MM.1S (cell line): Measurements from ENCODE around the gene IFT20.

Source experiments
- DNase-seq: peaks from one replicate; pipeline ENCODE4 v3.0.0-alpha.2; 2015
- H2AFZ ChIP-seq: fragments of 300-600 bp; sonication (generic); 2 replicates; pipeline ENCODE4 v1.6.0; 2016; ENCODE audit warnings: antibody characterized with exemption, low read length
- H3F3A ChIP-seq: fragments of 300-600 bp; sonication (generic); 2 replicates; pipeline ENCODE4 v1.6.1; 2016; ENCODE audit warnings: mild to moderate bottlenecking, antibody characterized with exemption, low read length, moderate library complexity, mixed read lengths; ENCODE audit not compliant: insufficient read depth
- H3K27ac ChIP-seq: fragments of 300-600 bp; sonication (generic); 2 replicates; pipeline ENCODE4 v1.5.1; 2016; ENCODE audit warnings: mild to moderate bottlenecking, low read length
- H3K27me3 ChIP-seq: fragments of 300-600 bp; sonication (generic); replicated peaks from 2 replicates; pipeline ENCODE4 v1.6.0; 2016; ENCODE audit warnings: low read length; ENCODE audit not compliant: insufficient read depth
- H3K36me3 ChIP-seq: fragments of 300-600 bp; sonication (generic); replicated peaks from 2 replicates; pipeline ENCODE4 v1.6.1; 2016; ENCODE audit warnings: mild to moderate bottlenecking, low read length, mixed read lengths; ENCODE audit not compliant: insufficient read depth
- H3K4me1 ChIP-seq: fragments of 300-600 bp; sonication (generic); 2 replicates; pipeline ENCODE4 v1.6.1; 2016; ENCODE audit warnings: low read length, mixed read lengths
- H3K4me2 ChIP-seq: fragments of 300-600 bp; sonication (generic); 2 replicates; pipeline ENCODE4 v1.6.0; 2016; ENCODE audit warnings: low read depth, low read length
- H3K4me3 ChIP-seq: fragments of 300-600 bp; sonication (generic); 2 replicates; pipeline ENCODE4 v1.5.1; 2016; ENCODE audit warnings: low read length, mixed read lengths
- H3K79me2 ChIP-seq: fragments of 300-600 bp; sonication (generic); 2 replicates; pipeline ENCODE4 v1.6.1; 2016; ENCODE audit warnings: mixed run types, low read length, mixed read lengths
- H3K9ac ChIP-seq: fragments of 300-600 bp; sonication (generic); 2 replicates; pipeline ENCODE4 v1.6.1; 2016; ENCODE audit warnings: low read length, mixed read lengths
- H3K9me2 ChIP-seq: fragments of 300-600 bp; sonication (generic); replicated peaks from 2 replicates; pipeline ENCODE4 v1.6.1; 2016; ENCODE audit warnings: mild to moderate bottlenecking, low read length, mixed read lengths; ENCODE audit not compliant: insufficient read depth
- H3K9me3 ChIP-seq: fragments of 300-600 bp; sonication (generic); replicated peaks from 2 replicates; pipeline ENCODE4 v1.6.1; 2016; ENCODE audit warnings: mild to moderate bottlenecking, low read length, mixed read lengths; ENCODE audit not compliant: insufficient read depth
- H4K20me1 ChIP-seq: fragments of 300-600 bp; sonication (generic); 2 replicates; pipeline ENCODE4 v1.6.1; 2016; ENCODE audit warnings: mild to moderate bottlenecking, low read length, moderate library complexity, mixed read lengths; ENCODE audit not compliant: insufficient read depth
- CTCF ChIP-seq: fragments of 300-600 bp; sonication (generic); IDR thresholded peaks from 2 replicates; pipeline ENCODE4 v1.5.1; 2016; ENCODE audit warnings: antibody characterized with exemption, low read length, mixed read lengths
- EZH2 ChIP-seq: fragments of 300-600 bp; sonication (generic); optimal IDR thresholded peaks from 2 replicates; pipeline ENCODE3; 2017; ENCODE audit warnings: low read depth, mild to moderate bottlenecking, antibody characterized with exemption, low read length, mixed read lengths
- EZH2phosphoT487 ChIP-seq: fragments of 300-600 bp; sonication (generic); IDR thresholded peaks from 2 replicates; pipeline ENCODE4 v1.6.1; 2018; ENCODE audit warnings: antibody characterized with exemption, low read length

Gene IFT20

DNA sequence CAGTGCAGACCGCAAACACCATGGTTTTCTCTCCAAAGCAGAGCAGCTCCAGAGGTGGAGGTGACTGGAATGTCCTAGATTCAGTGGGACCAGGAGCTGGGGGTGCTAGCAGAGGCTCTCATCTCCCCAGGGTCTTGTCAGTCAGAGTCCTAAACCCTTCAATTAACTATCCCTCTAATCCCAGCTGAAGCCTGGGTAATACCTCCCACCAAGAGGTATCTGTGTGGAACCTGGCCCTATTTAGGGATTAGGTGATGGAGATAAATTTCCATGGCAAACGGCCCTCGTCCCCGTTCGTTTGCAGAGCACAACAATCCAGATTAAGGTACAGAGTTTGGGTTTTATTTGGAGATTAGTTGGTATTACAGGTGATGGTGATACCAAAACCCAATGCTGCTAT is 27.9 kb upstream of the IFT20 start:
- H3K4me3 ChIP-seq, result no peak overlapping the region
- peaks cover 6% of the 10 kb centered on the region for H3K4me1 ChIP-seq
- H3K9me3 ChIP-seq, result no peaks in the 10 kb centered on the region
- no peak for DNase-seq
- peaks cover 2% of the 10 kb centered on the region; the same call in 1 of the 2 replicates for H3K36me3 ChIP-seq
- no peak overlapping the region for H2AFZ ChIP-seq
- no peak overlapping the region for H3K4me2 ChIP-seq
- H3K9me2 ChIP-seq, result no peaks in the 10 kb centered on the region
- H3K9ac ChIP-seq, result no peak overlapping the region
- TF ChIP-seq EZH2 (no peak), CTCF (no peak), EZH2phosphoT487 (no peak)
- no peaks in the 10 kb centered on the region for H3F3A ChIP-seq
- peaks cover 14% of the 10 kb centered on the region for H3K79me2 ChIP-seq
- no peaks in the 10 kb centered on the region for H4K20me1 ChIP-seq
- H3K27me3 ChIP-seq, result no peaks in the 10 kb centered on the region
- H3K27ac ChIP-seq, result no peak overlapping the region

GRCh38 chr17:28357901-28358197 is 22.6 kb upstream of the IFT20 start:
- no peaks in the 10 kb centered on the region for H4K20me1 ChIP-seq
- H3K27me3 ChIP-seq, result no peaks in the 10 kb centered on the region
- H3K9me3 ChIP-seq, result no peaks in the 10 kb centered on the region
- H3K27ac ChIP-seq, result peak overlapping the region; percentile 26; the same call in 1 of the 2 replicates
- peak overlapping the region; percentile 96 for H3K4me2 ChIP-seq
- H3K36me3 ChIP-seq, result peaks cover 2% of the 10 kb centered on the region
- peak overlapping the region; percentile 85 for H2AFZ ChIP-seq
- H3F3A ChIP-seq, result no peaks in the 10 kb centered on the region
- DNase-seq, result no peak
- peaks cover 38% of the 10 kb centered on the region for H3K79me2 ChIP-seq
- H3K4me3 ChIP-seq, result peak overlapping the region; percentile 97
- no peak for TF ChIP-seq CTCF
- no peak for TF ChIP-seq EZH2phosphoT487
- TF ChIP-seq EZH2, result no peak
- peaks cover 18% of the 10 kb centered on the region for H3K4me1 ChIP-seq
- H3K9ac ChIP-seq, result peak overlapping the region; percentile 94
- no peaks in the 10 kb centered on the region for H3K9me2 ChIP-seq

GRCh38 chr17:28357061-28357900 is 22.0 kb upstream of the IFT20 start, which contains the start of gene POLDIP2:
POLDIP2 (minus strand) TSS chr17:28357527; CDS start chr17:28357448, 79 bp downstream.
- TF ChIP-seq CTCF, result no peak
- no peak for TF ChIP-seq EZH2phosphoT487
- TF ChIP-seq EZH2, result no peak
- Histone ChIP-seq H4K20me1 (no peaks in the 10 kb centered on the region), H3K9ac (peak within 1 kb of the TSS; percentile 94), H3F3A (no peaks in the 10 kb centered on the region), H3K4me1 (peaks cover 18% of the 10 kb centered on the region), H2AFZ (peak within 1 kb of the TSS; percentile 85), H3K9me2 (no peaks in the 10 kb centered on the region), H3K79me2 (peaks cover 38% of the 10 kb centered on the region), H3K4me2 (peak within 1 kb of the TSS; percentile 96), H3K27ac (peak within 1 kb of the TSS; percentile 28; the same call in 1 of the 2 replicates), H3K27me3 (no peaks in the 10 kb centered on the region), H3K4me3 (peak within 1 kb of the TSS; percentile 97), H3K9me3 (no peaks in the 10 kb centered on the region), H3K36me3 (peaks cover 2% of the 10 kb centered on the region)
- DNase-seq, result peak; percentile 97
